ENCODE data around the gene TJP3. TPM values are rescaled to one million over a fixed set of nuclear protein-coding genes. Genes with fewer than 3 reads are reported as not detected.

The TJP3 gene
- total RNA-seq, 1 donor from 2014 or later: not detected

DNA sequence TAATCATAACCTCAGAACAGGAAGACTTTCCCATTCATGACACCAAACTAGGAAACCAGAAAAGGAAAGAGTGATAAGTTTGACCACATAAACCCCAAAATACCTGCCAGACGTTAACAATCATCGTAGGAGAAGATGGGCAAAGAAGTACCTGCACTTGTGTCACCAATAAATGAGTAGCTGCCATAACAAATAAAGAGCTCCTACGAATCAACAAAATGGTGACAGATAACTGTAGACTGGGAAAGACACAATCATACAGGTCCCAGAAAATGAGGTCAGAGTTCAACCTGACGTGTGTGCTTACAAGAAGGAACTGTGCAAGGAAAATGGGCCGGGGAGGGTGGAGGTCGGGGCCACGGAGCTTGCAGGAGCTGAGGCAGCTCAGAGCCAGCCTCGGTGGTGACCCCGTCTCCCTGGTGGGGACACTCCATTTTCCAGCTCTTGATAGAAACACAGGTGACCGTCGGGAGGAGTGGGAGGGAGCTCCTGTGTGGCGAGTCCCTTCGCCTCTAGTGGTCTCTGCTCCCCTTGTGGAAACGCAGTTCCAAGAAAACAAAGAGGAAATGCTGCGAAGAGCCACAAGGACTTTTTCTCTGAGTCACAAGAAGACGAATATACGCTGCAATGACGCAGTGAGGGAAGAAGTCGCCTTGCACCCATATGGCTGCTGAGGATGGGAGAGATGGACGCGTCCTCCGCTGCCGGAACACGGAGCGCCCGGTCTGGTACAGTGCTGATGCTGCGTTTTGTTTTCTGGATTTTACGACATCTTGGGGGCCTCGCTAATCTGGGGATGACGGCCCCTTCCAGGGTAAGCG lies 17.4 kb upstream of the TJP3 start:
- no peak for DNase-seq (ENCODE audit: low spot score)

DNA sequence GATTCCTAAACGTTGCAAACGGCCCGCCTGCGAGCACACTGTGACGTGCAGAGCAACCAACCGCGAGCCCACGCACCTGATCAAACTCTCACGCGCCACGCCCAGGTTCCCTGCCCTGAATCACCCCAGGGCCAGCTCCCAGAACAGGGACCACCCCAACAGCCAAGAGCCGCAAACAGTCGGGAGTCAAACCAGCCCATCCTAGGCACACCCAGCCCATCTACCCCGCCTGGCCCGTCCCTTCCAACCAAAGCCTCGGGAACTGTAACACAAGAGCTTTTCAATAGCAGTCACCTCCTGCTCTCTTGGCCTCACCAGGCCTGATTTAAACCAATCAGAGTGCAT lies 16.8 kb upstream of the TJP3 start:
- DNase-seq (ENCODE audit: low spot score): no peak

- no peak for DNase-seq (ENCODE audit: low spot score)
Measured at GRCh38 chr19:3691726-3692125, 16.5 kb upstream of the TJP3 start.

GRCh38 chr19:3692141-3693024 lies 15.8 kb upstream of the TJP3 start:
- no peak for DNase-seq (ENCODE audit: low spot score)

DNA sequence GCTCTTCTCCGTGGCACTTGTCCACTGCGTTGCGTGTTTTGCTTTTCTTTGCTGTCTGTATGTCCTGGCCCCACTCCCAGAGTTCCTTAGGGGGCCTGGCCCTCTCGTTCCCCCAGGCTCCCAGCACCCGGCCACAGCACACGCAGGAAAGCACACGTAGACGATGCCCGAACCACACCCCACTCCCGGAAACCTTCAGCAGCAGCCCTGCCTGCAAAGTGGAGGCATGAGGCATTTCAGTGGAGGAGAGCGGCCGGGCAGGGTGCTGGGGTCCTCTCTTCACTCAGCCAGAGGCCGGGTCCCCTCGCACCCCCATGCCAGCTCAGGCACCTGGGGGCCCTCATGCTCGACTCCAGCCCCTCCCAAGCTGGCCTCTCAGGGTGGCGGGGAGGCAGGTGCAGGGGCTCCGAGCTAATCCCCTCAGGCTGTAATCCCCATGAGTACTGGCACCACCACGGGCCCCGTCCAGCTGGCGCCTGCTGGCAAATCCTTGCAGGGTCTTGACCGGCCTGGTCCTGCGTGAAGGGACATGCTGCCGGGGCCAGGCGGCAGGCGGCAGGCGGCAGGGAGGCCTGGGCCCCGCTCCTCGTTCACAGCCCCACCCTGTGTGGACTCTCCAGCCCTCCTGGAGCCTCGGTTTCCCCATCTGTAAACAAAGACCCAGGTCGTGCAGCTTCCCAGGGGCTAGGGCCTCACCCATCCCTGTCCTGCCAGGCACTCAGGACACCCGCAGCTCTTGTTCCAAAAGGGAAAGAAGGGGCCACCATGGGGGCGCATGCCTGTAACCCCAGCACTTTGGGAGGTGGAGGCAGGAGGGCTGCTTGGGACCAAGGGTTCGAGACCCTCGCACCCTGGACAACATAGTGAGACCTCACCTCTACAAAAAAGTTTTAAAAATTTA lies 14.9 kb upstream of the TJP3 start:
- DNase-seq (ENCODE audit: low spot score): no peak

DNA sequence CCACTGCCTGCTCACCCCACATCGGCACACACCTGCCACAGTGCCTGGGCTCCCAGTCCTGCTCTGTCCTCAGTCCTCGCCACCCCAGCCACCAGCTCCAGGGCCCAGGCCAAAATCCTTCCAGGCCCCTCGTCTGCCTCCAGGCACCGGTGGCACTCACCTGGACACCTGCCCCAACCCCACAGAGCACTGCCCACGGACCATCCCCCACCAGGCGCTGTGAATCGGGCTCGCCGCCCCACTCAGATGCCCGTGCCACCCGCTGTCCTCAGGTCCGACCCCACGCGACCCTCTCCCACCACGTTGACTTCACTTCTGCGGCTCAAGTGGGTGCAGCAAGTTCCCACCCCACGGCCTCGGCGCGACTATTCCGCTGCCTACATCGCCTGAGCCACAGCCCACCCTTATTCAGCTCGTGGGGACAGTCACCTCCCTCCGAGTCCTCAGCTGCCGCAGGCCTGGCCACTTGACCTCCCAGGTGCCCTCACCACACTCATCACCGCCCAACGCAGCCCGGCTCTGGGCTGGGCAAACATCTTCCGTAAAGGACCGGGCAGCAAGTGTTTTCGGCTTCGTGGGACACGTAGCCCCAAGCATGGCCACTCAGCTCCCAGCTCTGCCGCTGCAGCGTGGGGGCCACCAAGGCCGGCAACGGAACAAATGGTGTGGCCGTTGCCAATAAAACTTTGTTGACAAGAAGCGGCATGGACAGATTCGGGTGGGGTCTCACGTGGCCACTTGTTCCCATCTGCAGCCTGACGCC lies 13.6 kb upstream of the TJP3 start:
- no peak for DNase-seq (ENCODE audit: low spot score)

GRCh38 chr19:3695124-3695733 lies 13.0 kb upstream of the TJP3 start:
- DNase-seq (ENCODE audit: low spot score): no peak

DNA sequence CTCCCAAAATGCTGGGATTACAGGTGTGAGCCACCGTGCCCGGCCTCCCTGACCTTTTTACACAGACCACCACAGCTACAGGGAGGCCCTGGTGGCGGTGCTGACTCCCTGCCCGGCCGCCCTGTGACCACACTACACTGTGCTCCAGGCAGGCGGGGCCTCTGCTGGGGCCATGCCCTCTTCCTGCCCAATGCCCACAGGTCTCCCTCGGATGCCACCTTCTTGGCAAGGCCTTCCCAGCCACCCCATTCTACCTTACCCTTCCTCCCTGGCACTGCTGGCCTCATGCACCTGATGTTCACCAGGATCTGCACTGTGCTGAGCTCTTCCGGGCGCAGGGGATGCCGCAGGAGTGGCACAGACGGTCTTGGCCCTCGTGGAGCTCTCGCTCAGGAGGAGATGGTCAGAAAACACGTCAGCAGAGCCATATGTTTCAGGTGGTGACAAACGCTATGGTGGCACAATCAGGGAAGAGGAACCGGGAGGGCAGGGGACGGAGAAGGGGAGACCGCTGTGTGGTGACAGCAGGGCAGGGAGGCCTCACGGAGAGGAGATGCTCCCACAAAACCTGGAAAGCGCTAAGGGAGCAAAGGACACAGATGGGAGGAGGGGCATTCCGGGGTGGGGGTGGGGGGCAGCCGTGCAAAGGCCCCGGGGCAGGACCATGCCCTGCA lies 12.1 kb upstream of the TJP3 start:
- no peak for DNase-seq (ENCODE audit: low spot score)

DNA sequence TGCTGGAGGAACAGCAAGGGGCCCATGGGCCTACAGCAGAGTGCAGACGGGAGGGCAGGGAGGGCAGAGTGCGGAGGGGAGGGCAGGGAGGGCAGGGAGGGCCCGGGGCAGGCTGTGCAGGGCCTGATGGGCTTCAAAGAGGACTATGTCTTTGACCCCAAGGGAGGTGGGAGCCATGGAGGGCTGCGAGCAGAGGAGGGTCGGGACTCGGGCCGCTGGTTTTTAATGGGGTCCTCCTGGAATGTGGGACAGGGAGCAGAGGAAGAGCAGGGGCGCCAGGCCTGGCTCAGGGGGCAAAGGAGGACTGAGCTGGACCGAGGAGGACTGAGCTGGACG lies 11.6 kb upstream of the TJP3 start:
- DNase-seq (ENCODE audit: low spot score): no peak

- DNase-seq (ENCODE audit: low spot score): no peak
Measured at GRCh38 chr19:3697094-3697493, 11.1 kb upstream of the TJP3 start.

DNA sequence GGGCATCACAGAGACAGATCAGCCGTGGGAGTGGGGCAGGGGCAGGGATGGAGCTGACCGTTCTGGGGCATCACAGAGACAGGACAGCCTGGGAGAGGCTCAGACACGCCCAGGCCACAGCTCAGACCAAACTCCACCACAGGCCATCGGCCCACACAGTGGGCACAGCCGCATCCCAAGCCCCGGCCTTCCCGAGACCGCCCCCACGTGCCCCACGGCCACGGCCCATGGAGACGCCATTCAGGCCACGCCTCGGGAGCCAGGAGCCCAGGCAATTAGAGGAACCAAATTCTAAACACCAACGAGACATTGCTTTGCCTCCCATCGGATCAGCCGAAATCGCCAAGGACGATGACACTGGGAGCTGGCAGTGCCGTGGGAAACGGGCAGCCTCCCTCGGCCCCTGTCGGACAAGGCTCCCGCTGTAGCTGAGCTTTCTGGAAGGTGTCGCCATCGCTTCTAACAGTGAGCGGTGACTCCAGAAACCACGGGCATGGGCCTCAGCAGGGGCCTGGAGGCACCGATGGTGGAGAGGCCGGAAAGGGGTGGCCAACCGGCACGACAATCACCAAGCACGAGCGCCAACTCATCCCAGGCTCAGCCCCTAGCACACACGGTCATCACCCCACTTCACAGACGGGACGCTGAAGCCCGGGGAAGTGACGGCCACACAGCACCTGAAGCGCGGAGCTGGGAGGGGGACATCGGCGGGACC lies 10.4 kb upstream of the TJP3 start:
- DNase-seq (ENCODE audit: low spot score): no peak

DNA sequence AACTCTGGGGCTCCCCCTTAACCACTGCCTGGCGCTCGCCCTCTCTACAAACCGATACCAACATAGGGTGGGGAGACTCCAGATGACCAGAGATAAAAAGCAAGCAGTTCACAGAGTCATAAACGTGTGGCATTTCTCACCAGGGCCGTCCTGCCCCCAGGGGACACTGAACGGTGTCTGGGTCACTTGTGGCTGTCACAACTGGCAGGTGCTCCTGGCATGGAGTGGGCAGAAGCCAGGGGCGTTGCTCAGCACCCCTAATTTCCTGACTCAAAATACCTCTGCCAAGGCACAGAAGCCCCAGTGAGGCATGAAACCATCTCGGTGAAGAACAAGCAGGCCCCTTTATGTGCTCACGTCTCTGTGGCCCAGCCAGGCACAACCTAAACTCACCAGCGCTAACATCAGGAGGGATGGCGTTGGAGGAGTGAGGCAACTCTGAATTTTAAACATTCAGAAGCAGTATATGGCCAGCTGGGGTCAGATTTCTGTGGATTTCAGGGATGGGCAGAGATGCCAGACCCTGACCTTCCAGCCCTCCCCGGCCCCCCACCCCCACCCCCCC lies 9.7 kb upstream of the TJP3 start:
- DNase-seq (ENCODE audit: low spot score): no peak

GRCh38 chr19:3698974-3699740 lies 9.0 kb upstream of the TJP3 start:
- peak; percentile 66 for DNase-seq (ENCODE audit: low spot score)

- no peak for DNase-seq (ENCODE audit: low spot score)
Measured at GRCh38 chr19:3699741-3700241, 8.4 kb upstream of the TJP3 start.

GRCh38 chr19:3700242-3701032 lies 7.7 kb upstream of the TJP3 start, which contains the start of gene PIP5K1C:
Gene PIP5K1C, minus strand, starts transcription at chr19:3700468. Its CDS starts 78 bp downstream, at chr19:3700390.
- peak; percentile 81 for DNase-seq (ENCODE audit: low spot score)

DNA sequence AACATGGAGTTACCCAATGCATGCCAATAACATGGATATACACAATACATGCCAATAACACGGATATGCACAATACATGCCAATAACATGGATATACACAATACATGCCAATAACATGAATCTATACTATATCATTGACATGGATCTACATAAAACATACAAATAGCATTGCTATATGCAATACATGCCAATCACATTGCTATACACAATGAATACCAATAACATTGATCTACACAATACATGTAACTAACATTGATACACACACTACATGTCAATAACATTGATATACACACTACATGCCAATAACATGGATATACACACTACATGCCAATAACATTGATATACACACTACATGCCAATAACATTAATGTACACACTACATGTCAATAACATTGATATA lies 7.0 kb upstream of the TJP3 start:
- no peak for DNase-seq (ENCODE audit: low spot score)

DNA sequence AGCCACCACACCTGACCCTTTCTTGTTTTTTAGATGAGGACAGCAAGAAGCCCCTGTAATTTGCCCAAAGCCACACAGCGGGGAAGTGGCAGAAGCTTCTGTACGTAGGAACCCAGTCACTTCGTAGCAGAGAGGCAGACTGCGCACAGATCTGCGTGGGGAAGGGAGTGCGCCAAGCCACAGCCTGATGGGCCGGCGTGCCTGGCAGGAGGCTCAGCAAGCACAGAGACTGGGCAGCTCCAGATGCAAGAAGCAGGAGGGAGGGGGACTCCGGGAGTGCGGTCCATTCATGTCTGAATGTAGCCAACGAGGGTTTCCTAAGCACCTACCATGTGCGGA lies 347 bp upstream of the TJP3 start:
- DNase-seq (ENCODE audit: low spot score): no peak
